ENCODE measurements around the gene OOSP3.

DNA sequence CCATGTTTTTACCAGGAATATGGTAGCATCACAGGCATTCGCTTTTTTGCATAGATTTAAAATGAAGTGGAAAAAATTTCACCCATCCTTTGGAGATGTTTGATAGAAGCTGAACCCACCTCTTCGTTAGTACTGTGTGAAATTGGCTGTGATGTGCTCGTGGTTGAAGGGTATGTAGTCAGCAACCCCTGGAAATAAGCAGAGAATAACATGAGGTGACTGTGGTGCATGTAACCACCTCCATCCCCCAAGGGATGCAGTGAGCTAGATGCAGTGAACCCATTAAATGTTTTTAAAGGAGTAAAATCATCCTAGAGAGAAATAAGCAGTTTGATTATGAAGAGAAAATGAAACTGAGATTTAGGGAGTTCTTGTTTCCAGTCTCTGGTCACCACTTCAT, 49.2 kb upstream of the OOSP3 start:
- TF ChIP-seq, protein P1, sequence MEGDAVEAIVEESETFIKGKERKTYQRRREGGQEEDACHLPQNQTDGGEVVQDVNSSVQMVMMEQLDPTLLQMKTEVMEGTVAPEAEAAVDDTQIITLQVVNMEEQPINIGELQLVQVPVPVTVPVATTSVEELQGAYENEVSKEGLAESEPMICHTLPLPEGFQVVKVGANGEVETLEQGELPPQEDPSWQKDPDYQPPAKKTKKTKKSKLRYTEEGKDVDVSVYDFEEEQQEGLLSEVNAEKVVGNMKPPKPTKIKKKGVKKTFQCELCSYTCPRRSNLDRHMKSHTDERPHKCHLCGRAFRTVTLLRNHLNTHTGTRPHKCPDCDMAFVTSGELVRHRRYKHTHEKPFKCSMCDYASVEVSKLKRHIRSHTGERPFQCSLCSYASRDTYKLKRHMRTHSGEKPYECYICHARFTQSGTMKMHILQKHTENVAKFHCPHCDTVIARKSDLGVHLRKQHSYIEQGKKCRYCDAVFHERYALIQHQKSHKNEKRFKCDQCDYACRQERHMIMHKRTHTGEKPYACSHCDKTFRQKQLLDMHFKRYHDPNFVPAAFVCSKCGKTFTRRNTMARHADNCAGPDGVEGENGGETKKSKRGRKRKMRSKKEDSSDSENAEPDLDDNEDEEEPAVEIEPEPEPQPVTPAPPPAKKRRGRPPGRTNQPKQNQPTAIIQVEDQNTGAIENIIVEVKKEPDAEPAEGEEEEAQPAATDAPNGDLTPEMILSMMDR (IDR thresholded peaks at IDR 0.05 in 2 of 3, conservative IDR thresholded peaks at IDR 0.05 in 1 of 3; ENCODE audit: borderline replicate concordance in 1 of 3, insufficient read depth in 1 of 3, low read depth in 2 of 3, low read length in 2 of 3): no peak
- TF ChIP-seq, protein P2, sequence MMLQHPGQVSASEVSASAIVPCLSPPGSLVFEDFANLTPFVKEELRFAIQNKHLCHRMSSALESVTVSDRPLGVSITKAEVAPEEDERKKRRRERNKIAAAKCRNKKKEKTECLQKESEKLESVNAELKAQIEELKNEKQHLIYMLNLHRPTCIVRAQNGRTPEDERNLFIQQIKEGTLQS (IDR thresholded peaks at IDR 0.05): no peak
- TF ChIP-seq RAD21 (IDR thresholded peaks at IDR 0.05; ENCODE audit: low read depth) (no peak), POLR2A (IDR thresholded peaks at IDR 0.05; ENCODE audit: borderline replicate concordance, extremely low read depth, insufficient read depth, insufficient read length) (no peak), CEBPB (IDR thresholded peaks at IDR 0.05; ENCODE audit: low read depth) (no peak), JUND (IDR thresholded peaks at IDR 0.05) (no peak), YY1 (IDR thresholded peaks at IDR 0.05; ENCODE audit: extremely low read depth, insufficient replicate concordance, low read depth, low read length) (no peak), SP1 (IDR thresholded peaks at IDR 0.05; ENCODE audit: low read depth) (no peak)
- TF ChIP-seq, protein P3, sequence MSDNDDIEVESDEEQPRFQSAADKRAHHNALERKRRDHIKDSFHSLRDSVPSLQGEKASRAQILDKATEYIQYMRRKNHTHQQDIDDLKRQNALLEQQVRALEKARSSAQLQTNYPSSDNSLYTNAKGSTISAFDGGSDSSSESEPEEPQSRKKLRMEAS (IDR thresholded peaks at IDR 0.05): no peak
